GM12892 (cell line): ENCODE results near the gene CGREF1.

ENCODE experiments used
- POLR2A ChIP-seq: IDR thresholded peaks from 2 replicates; pipeline ENCODE4 v1.6.1; 2011; ENCODE audit warnings: low read depth, low read length, control low read depth
- POLR2AphosphoS5 ChIP-seq: IDR thresholded peaks from 2 replicates; pipeline ENCODE4 v1.6.1; 2011; ENCODE audit warnings: low read depth, low read length, control low read depth
- TAF1 ChIP-seq: IDR thresholded peaks from 2 replicates; pipeline ENCODE4 v1.6.1; 2011; ENCODE audit warnings: low read depth, mild to moderate bottlenecking, control low read depth, low read length, borderline replicate concordance

- TF ChIP-seq POLR2A (no peak), POLR2AphosphoS5 (no peak), TAF1 (no peak)
These were observed 3.9 kb upstream of the CGREF1 start for GRCh38 chr2:27122791-27123190.
